HG03135 (cell line): ENCODE measurements around the gene SFSWAP.

Experiments
- ATAC-seq: cut with Tn5 transposase; IDR thresholded peaks from one replicate; pipeline ENCODE4 v1.9.1; 2021; ENCODE audit warnings: mild to moderate bottlenecking, moderate library complexity; ENCODE audit not compliant: unreplicated experiment

The SFSWAP gene

DNA sequence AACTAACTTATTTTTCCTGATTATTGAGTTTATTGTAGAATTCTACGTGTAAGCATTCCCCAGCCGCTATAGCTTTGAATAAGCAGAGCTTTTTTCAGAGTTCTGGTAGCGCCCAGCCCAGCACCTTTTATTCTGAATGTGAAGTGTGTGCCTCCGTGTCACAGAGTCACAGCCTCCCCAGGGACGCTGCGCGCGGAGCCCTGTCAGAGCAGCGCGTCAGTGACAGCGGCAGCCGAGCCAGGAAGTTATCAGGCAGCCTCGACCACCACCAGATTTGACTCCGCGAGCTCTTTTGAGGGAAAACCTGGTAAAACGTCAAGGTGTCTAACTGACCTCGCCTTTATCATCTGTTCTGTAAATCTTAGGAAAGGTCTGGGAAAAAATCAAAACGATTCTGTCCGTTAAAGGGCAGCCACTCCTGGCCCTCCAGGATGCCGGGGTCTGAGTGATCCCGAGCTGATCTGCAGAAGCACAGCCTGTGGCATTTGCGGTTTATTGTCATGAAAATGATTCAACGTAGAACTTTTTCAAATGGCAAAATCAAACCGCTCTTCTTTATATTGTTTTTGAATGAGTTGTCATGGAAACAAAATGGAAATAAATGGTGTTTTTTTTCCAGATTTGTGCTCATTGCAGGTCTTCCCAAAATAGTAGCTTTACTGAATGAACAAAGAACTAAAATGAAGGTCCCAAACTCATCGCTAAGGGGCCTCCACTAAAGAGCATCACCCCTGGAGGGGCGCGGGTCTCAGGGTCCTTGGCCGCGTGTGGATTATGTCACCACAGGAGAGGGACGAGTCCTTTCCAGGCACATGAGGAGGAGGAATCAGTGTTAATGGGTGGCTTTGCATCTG, 74.2 kb downstream of the SFSWAP start:
- ATAC-seq = no peak

DNA sequence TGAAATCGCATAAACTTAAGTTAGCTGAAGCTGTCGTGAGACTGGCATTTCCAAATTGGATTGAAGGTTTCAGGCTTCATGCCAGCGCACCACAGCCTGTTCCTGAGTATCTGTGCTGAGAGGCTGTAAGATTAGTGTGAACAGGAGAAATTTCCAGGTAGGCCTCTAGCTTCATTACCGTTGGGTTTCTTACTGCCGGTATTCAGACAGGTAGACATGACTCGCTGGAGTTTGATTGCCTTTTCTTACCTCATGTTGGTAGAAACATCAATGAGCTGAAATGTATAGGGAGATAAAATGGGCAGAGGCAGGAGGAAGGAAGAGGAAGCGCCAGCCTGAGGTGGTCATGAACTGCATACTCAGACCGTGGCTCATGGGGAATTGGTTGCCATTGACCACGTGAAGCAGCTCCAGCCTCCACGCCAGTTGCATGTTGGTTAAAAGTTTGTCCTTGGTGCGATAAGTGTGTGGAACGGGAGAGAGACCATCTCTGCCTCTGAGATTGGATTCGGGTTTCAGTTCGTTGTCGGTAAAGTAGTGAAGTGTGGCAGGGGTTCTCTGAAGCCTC, 75.0 kb downstream of the SFSWAP start:
- ATAC-seq = no peak

DNA sequence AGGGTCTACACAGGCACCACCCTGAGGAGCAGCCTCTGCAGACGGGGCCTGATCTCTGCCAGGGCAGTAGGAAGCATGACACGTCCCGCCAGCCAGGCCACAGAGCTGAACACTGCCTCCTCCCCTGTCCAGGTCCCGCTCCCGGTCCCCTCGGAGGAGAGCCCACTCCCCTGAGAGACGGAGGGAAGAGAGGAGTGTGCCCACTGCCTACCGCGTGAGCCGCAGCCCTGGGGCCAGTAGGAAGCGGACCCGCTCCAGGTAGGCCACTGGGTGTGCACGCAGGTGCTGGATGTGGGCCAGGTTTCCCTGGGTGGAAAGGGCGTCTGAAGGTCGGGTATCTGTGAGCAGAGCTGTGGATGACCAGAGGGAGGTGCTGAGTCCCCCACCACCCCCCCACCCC, 75.4 kb downstream of the SFSWAP start:
- ATAC-seq = no peak

DNA sequence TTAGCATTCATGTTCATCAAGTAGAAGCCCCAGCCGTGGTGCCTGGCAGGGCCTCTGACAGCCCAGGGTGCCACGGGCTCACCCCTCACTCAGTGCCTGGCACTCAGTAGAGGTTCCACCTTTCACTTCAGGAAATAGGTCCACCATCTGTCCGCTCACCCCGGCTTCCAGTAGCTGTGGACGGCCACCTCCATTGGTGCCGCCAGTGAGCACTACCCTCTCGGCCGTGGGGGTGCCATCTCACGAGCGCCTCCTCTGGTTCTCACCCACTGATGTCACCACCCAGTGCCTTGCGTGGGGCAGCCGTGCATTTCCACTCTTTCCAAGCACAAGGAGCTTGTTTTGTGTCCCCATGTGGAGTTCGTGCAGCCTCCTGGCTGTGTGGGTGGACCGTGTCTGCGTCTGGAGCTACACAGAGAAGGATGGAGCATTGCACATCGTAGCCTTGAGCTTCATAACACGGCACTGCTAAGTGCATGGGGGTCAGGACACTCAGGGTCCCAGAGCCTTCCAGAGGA, 76.3 kb downstream of the SFSWAP start:
- ATAC-seq = no peak

GRCh38 chr12:131788070-131788469, 77.2 kb downstream of the SFSWAP start:
- ATAC-seq = no peak

- no peak for ATAC-seq
Observed at GRCh38 chr12:131789638-131790037, 78.7 kb downstream of the SFSWAP start.

DNA sequence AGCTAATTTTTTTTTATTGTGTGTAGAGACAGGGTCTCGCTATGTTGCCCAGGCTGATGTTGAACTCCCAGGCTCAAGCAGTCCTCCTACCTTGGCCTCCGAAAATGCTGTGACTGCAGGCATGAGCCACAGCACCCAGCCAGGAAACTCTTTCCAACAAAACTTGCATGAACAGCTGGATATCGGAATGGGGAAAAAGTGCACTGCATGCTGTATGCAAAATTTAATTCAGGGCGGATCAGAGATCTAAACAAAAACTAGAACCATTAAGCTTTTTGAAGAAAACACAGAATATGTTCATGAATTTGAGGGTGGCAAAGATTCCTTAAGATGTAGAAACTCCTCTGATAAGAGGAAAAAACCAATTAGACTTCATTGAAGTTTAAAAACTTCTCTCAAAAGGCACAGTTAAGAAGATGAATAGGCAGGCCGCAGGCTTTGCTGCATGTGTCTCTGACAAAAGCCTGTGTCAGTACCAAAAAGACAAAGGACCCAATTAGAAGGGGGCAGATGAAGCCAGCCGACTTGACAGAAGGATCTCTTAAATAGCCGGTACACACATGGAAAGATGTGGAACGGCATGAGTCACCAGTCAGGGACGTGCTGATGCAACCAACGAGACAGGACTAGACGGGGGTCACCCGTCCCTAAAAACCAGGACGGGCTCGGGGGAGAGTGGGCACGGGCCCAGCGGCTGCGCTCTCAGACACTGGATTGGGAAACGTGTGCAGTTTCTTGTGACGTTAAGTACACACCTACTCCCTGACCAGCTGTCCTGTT, 82.5 kb downstream of the SFSWAP start:
- ATAC-seq = no peak

DNA sequence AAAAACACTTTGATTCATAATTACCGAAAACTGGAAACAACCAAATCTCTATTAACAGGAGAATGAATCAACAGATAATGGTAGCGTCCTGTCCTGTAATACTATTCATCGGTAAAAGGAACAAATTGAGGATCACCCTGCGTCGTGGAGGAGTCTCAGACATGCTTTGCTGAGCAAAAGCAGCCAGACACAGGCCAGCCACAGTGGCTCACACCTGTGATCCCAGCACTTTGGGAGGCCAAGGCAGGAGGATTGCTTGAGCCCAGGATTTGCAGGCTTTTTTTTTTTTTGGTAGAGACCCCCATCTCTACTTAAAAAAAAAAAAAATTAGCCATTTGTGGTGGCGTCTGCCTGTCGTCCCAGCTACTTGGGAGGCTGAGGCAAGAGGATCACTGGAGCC, 83.2 kb downstream of the SFSWAP start:
- ATAC-seq = no peak

- ATAC-seq = no peak
Observed at GRCh38 chr12:131794573-131794972, 83.7 kb downstream of the SFSWAP start.

GRCh38 chr12:131795064-131795463, 84.2 kb downstream of the SFSWAP start:
- no peak for ATAC-seq

- ATAC-seq = no peak
Observed at GRCh38 chr12:131795690-131796410, 85.0 kb downstream of the SFSWAP start.

GRCh38 chr12:131796411-131796736, 85.5 kb downstream of the SFSWAP start:
- no peak for ATAC-seq

DNA sequence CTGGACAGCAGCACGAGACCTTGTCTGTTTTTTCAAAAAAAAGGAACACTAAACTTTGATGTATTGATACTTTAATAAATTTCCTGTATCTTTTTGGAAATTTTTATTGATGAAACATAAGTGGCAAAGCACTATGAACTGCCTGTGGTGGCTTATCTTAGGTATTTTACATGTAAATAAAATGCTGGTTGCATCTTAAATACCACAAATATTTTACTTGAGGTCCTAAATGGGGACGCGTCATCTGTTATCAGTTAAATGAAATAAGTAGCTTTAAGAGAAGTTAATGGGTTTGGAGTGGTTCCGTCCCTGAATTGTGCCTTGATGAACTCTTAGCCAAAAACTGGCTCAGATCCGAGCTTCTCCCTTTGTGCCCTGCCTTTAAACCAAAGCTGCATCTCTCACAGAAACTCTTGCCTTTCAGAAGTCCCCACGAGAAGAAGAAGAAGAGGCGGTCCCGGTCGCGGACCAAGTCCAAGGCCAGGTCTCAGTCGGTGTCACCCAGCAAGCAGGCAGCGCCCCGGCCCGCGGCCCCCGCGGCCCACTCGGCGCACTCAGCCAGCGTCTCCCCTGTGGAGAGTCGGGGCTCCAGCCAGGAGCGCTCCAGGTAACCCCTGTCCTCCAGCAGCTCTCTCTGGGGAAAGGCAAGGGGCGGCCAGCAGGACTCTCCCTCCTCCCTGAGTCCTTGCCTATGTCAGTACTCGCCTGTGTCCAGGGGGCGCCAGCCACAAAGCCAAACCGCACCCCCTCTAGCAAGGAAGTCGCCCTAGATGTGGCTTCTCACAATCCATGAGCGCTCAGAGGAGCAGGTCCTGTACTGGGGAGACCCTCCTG, 86.1 kb downstream of the SFSWAP start:
- no peak for ATAC-seq

DNA sequence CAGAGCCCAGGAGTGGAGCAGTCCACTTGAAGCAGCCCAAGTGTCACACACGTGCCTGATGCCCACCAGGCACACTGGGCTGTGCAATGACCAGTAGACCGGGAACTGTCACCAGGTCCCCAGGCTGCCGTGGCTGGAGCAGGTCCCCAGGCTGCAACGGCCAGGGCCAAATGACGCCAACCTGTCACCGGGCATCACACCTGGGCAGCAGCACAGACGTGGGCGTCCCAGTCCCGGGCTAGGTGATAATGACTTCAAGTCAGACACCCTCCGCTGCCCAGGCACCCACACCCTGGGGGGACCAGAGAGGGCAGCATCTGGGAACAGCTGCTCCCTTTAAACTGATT, 86.7 kb downstream of the SFSWAP start:
- ATAC-seq = no peak

GRCh38 chr12:131799195-131799594, 88.3 kb downstream of the SFSWAP start:
- ATAC-seq = no peak

DNA sequence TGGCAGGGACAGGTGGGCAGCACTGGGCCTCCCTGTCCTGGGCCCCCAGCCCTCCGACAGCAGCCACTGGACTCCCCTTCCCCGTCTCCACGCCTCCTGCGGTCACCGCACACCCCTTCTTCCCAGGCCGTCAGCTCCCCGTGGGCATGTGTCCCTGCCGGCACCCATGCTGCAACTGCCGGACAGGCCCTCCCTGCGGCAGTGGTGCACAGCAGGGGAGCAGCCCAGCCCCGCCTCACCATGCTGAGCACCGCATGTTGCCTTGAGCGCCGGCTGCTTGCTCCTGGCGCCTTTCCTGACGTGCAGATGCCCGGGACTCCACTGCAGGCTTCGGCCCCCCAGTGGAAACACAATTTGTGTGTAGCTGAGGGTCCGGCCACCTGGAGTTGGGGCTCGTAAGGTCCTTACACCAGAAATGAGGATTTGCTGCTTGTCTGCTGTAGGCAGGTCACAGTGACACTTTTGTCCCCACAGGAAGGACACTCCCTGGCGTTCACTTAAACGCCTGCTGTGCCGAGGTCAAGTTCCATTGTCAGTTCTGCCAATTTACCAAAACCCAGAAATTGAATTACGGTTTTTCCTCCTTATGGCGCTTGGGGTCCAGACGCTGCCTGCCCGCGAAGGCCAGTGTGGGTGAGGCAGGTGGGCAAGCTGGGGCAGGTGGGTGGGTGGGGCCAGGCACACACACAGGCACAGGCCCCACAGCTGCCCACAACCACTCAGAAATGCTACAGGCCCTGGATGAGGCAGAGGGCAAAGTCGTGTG, 89.1 kb downstream of the SFSWAP start:
- ATAC-seq = no peak

DNA sequence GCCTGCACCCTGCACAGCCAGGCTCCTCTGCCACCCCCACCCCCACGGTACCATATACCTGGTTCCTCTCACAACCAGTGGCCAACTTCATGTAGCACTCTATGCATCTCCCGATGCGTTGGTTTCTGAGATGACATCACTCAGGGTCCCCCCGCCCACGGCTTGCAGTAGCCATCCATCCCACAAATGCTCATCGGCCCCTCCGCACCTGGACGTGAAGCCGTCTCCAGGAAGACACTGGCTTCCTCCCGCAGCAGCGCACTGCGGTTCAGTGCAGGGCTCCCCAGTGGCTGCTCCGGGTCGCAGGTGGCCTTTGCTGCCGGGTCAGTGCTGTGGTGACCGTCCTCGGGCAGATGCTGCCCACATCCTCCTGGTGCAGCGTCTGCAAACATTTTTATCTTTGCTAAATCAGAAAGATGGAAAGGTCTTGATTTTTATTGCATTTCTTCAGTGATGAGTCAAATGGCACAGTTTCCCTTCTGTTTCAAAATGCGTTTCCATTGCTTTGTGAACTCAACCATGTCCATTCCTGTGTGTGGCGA, 89.8 kb downstream of the SFSWAP start:
- ATAC-seq = no peak

- no peak for ATAC-seq
Observed at GRCh38 chr12:131801254-131801866, 90.5 kb downstream of the SFSWAP start.

- ATAC-seq = no peak
Observed at GRCh38 chr12:131803961-131804521, 93.2 kb downstream of the SFSWAP start.
